Esophagus muscularis mucosa (tissue), 4 donors: ENCODE results near the gene DENND6B. TPM values are rescaled to one million over a fixed set of nuclear protein-coding genes. Genes with fewer than 3 reads are reported as not detected.
"Not testable (repeated sequence)": the region's sequence is repeated elsewhere in the genome, so short reads cannot be mapped to it uniquely, and the experiment has no call there.

Source experiments
- DNase-seq: peaks from one replicate; pipeline ENCODE4 v3.0.0-alpha.2; 2017; ENCODE audit errors: extremely low spot score
- H3K27ac ChIP-seq, 4 donors: fragments of 200-600 bp; sonication (generic); replicated peaks in 1 of 4; 1 replicate in 3 of 4; 2 replicates in 1 of 4; pipeline ENCODE4 v1.5.1; 2016 to 2019; ENCODE audit warnings: mild to moderate bottlenecking in 1 of 4
- H3K27me3 ChIP-seq, 4 donors: fragments of 200-600 bp; sonication (generic); one replicate each; pipeline versions ENCODE4 v1.5.1 to v1.6.0; 2016 to 2019
- H3K36me3 ChIP-seq, 4 donors: fragments of 200-600 bp; sonication (generic); one replicate each; pipeline ENCODE4 v1.5.1; 2016 to 2019
- H3K4me1 ChIP-seq, 4 donors: fragments of 200-600 bp; sonication (generic); one replicate each; pipeline ENCODE4 v1.5.1; 2016 to 2019
- H3K4me3 ChIP-seq, 4 donors: fragments of 200-600 bp; sonication (generic); 1 replicate in 2 of 4; 2 replicates in 2 of 4; pipeline ENCODE4 v1.5.1; 2016 to 2019; ENCODE audit warnings: mild to moderate bottlenecking in 4 of 4, moderate library complexity in 1 of 4
- H3K9me3 ChIP-seq, 4 donors: fragments of 200-600 bp; sonication (generic); 1 replicate in 3 of 4; 2 replicates in 1 of 4; pipeline ENCODE4 v1.5.1; 2016 to 2019
- EP300 ChIP-seq: sonication (generic); formaldehyde crosslinking; IDR thresholded peaks from one replicate; pipeline ENCODE4 v1.6.1; 2017; ENCODE audit warnings: antibody characterized with exemption
- POLR2A ChIP-seq: fragments of 450-650 bp; IDR thresholded peaks from one replicate; pipeline ENCODE4 v1.6.1; 2017; ENCODE audit warnings: antibody characterized with exemption, moderate library complexity, mild to moderate bottlenecking, low read depth
- POLR2AphosphoS5 ChIP-seq, 2 donors: sonication (generic); formaldehyde crosslinking; IDR thresholded peaks; one replicate each; pipeline ENCODE4 v1.6.1; 2017; ENCODE audit warnings: antibody characterized with exemption in 2 of 2
- WGBS: methylation state at CpG from one replicate; pipeline ENCODE4 v1.1.5; 2018; 5-methylcytosine and 5-hydroxymethylcytosine counted together
- intact Hi-C: fragments of 100-400 bp; cut with DNase I; formaldehyde crosslinking; loops from one replicate; pipeline ENCODE4 v1.15.1; 2023
- total RNA-seq, 4 donors: library from RNA; depleted of rRNA; stranded (reverse); fragments of >200 nt; gene quantifications; one replicate each; pipeline versions ENCODE4 v1.1.0 to v1.2.1, GENCODE V29; 2016
- TF ChIP-seq, protein P1 (sequence below), 3 experiments: fragments of 200-600 bp in 2 of 3; fragments of 450-650 bp in 1 of 3; sonication (generic) in 2 of 3; IDR thresholded peaks; one replicate each; pipeline ENCODE4 v1.5.1; 2017 to 2019; ENCODE audit warnings: antibody characterized with exemption in 3 of 3, mild to moderate bottlenecking in 2 of 3, moderate library complexity in 1 of 3

Gene DENND6B
- total RNA-seq, 4 donors from 2014 or later, result 1.7 to 3.8 (median 2.5) TPM

GRCh38 chr22:50273352-50273751, 53.5 kb downstream of the DENND6B start:
- WGBS, result 63% methylated on average over 8 of the region's 11 CpGs
- H3K27ac ChIP-seq, H3K27me3 ChIP-seq, H3K4me3 ChIP-seq, H3K9me3 ChIP-seq, DNase-seq, intact Hi-C loops: not testable (repeated sequence)
- Histone ChIP-seq H3K4me1 (peaks cover 46 to 69% (median 57%) of the 10 kb centered on the region in 4 donors), H3K36me3 (peaks cover 24 to 36% (median 36%) of the 10 kb centered on the region in 4 donors)
- TF ChIP-seq, protein P1, sequence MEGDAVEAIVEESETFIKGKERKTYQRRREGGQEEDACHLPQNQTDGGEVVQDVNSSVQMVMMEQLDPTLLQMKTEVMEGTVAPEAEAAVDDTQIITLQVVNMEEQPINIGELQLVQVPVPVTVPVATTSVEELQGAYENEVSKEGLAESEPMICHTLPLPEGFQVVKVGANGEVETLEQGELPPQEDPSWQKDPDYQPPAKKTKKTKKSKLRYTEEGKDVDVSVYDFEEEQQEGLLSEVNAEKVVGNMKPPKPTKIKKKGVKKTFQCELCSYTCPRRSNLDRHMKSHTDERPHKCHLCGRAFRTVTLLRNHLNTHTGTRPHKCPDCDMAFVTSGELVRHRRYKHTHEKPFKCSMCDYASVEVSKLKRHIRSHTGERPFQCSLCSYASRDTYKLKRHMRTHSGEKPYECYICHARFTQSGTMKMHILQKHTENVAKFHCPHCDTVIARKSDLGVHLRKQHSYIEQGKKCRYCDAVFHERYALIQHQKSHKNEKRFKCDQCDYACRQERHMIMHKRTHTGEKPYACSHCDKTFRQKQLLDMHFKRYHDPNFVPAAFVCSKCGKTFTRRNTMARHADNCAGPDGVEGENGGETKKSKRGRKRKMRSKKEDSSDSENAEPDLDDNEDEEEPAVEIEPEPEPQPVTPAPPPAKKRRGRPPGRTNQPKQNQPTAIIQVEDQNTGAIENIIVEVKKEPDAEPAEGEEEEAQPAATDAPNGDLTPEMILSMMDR (IDR thresholded peaks at IDR 0.05), result peak in 1 of 3 experiments; percentile 4

GRCh38 chr22:50272044-50272802, 54.6 kb downstream of the DENND6B start:
- intact Hi-C loops, result no loop called here
- TF ChIP-seq EP300 (no peak), POLR2AphosphoS5 (IDR thresholded peaks at IDR 0.05) (no peak), POLR2A (no peak)
- TF ChIP-seq, protein P1 (IDR thresholded peaks at IDR 0.05), result no peak
- Histone ChIP-seq H3K4me3 (peak overlapping the region; percentile 58 to 69 (median 60)), H3K4me1 (peaks cover 56 to 81% (median 69%) of the 10 kb centered on the region in 4 donors), H3K36me3 (peaks cover 13 to 25% (median 25%) of the 10 kb centered on the region in 4 donors), H3K27ac (peak overlapping the region in 2 of 4 donors; percentile 52 to 85), H3K9me3 (no peaks in the 10 kb centered on the region), H3K27me3 (peaks cover 0 to 10% (median 0%) of the 10 kb centered on the region in 4 donors)
- 36% methylated on average over 17 of the region's 26 CpGs for WGBS
- no peak for DNase-seq

GRCh38 chr22:50271519-50271970, 55.3 kb downstream of the DENND6B start:
- intact Hi-C loops, result no loop called here
- no peak for DNase-seq
- H3K4me1 ChIP-seq, result peaks cover 61 to 86% (median 75%) of the 10 kb centered on the region in 4 donors
- H3K36me3 ChIP-seq, result peaks cover 9 to 18% (median 18%) of the 10 kb centered on the region in 4 donors
- peak overlapping the region in 2 of 4 donors; percentile 72 to 85 for H3K27ac ChIP-seq
- H3K9me3 ChIP-seq, result no peaks in the 10 kb centered on the region
- WGBS, result 2% methylated on average over 12 of the region's 45 CpGs
- TF ChIP-seq POLR2A, result no peak
- TF ChIP-seq, protein P1 (IDR thresholded peaks at IDR 0.05), result peak in 1 of 3 experiments; percentile 14
- peaks cover 0 to 10% (median 0%) of the 10 kb centered on the region in 4 donors for H3K27me3 ChIP-seq
- H3K4me3 ChIP-seq, result peak overlapping the region; percentile 58 to 69 (median 60)

- peaks cover 0 to 10% (median 0%) of the 10 kb centered on the region in 4 donors for H3K27me3 ChIP-seq
- WGBS, result 5% methylated on average over 13 of the region's 53 CpGs
- H3K36me3 ChIP-seq, result peaks cover 9 to 11% (median 11%) of the 10 kb centered on the region in 4 donors
- no peak for DNase-seq
- intact Hi-C loops, result no loop called here
- H3K27ac ChIP-seq, result peak overlapping the region; percentile 61 to 85 (median 72)
- TF ChIP-seq POLR2A, result no peak
- no peak for TF ChIP-seq EP300
- no peak for TF ChIP-seq POLR2AphosphoS5 (IDR thresholded peaks at IDR 0.05)
- TF ChIP-seq, protein P1 (IDR thresholded peaks at IDR 0.05), result no peak
- H3K4me1 ChIP-seq, result peaks cover 61 to 82% (median 71%) of the 10 kb centered on the region in 4 donors
- no peaks in the 10 kb centered on the region for H3K9me3 ChIP-seq
- peak overlapping the region; percentile 58 to 69 (median 60) for H3K4me3 ChIP-seq
These were observed 56.0 kb downstream of the DENND6B start for GRCh38 chr22:50270666-50271394.
